GM12864 (cell line): Measurements from ENCODE around the gene PER1.

Experiments
- DNase-seq: peaks from one replicate; pipeline ENCODE4 v3.0.0-alpha.2; 2011; ENCODE audit warnings: low read depth
- H3K4me3 ChIP-seq: 2 replicates; pipeline ENCODE4 v1.5.1; 2011; ENCODE audit warnings: mild to moderate bottlenecking, low read depth, low read length, control low read depth
- TF ChIP-seq, protein P1 (sequence below): IDR thresholded peaks from 2 replicates; pipeline ENCODE4 v1.5.1; 2011; ENCODE audit warnings: low read depth, mild to moderate bottlenecking, moderate library complexity, low read length, control low read depth, inconsistent platforms; ENCODE audit errors: missing control alignments

Gene PER1

GRCh38 chr17:8147141-8147804 is 4.9 kb downstream of the PER1 start:
- TF ChIP-seq, protein P1, sequence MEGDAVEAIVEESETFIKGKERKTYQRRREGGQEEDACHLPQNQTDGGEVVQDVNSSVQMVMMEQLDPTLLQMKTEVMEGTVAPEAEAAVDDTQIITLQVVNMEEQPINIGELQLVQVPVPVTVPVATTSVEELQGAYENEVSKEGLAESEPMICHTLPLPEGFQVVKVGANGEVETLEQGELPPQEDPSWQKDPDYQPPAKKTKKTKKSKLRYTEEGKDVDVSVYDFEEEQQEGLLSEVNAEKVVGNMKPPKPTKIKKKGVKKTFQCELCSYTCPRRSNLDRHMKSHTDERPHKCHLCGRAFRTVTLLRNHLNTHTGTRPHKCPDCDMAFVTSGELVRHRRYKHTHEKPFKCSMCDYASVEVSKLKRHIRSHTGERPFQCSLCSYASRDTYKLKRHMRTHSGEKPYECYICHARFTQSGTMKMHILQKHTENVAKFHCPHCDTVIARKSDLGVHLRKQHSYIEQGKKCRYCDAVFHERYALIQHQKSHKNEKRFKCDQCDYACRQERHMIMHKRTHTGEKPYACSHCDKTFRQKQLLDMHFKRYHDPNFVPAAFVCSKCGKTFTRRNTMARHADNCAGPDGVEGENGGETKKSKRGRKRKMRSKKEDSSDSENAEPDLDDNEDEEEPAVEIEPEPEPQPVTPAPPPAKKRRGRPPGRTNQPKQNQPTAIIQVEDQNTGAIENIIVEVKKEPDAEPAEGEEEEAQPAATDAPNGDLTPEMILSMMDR, result no peak

DNA sequence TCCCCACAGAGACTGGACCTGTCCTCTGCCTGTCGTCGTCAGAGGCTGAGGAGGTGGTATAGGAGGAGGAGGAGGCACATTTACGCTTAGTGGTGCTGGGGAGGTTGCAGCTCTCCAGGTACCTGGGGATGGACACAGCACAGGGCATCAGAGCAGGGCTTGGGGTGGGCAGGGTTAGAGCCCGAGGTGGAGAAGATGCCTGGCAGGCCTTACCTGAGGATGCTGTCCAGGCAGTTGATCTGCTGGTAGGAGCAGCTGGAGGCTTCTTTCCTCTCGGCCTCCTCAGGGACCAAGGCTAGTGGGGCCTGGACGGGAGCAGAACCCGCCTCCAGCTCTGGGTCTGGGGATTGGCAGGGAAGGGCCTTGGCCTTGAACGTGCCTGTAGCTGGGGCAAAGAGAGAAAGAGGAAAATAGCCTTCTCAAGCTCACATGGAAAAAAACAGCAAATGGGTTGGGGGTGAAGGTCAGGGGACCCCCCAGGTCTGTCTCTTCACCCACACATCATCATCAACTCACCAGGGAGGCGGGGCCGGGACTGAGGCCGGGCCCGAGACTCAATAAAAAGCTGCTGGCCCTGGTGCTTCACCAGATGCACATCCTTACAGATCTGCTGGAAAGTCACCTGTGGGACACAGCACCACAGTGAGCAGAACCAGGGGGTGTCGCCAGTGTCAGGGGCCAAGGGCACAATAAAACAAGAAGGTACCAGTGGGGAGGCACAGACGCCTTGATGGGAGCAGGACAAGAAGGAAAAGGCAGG is 5.6 kb downstream of the PER1 start:
- DNase-seq, result no peak
- TF ChIP-seq, protein P1, result no peak
- H3K4me3 ChIP-seq, result no peak overlapping the region

More at GRCh38 chr17:8147141-8147804, 4.9 kb downstream of the PER1 start:
- no peak overlapping the region for H3K4me3 ChIP-seq
- no peak for DNase-seq

DNA sequence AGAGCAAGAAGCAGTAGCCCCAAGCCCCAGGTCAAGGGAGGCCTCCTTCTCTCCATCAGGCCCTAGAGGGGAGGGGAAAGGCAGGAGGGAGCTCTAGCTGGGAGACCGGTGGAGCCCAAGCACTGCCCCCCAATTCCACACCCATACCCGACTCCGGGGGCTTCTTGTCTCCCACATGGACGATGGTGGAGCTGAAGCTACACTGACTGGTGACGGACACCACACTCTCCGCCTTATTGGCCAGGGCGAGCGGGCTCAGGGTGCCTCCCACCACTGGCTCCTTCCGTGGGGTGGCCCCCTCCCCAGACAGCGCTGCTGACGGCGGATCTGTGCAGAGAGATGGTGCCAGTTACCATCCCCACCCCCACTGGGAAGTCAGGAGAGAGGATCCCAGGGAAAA is 6.4 kb downstream of the PER1 start:
- DNase-seq, result no peak
- no peak overlapping the region for H3K4me3 ChIP-seq
- TF ChIP-seq, protein P1, result no peak

DNA sequence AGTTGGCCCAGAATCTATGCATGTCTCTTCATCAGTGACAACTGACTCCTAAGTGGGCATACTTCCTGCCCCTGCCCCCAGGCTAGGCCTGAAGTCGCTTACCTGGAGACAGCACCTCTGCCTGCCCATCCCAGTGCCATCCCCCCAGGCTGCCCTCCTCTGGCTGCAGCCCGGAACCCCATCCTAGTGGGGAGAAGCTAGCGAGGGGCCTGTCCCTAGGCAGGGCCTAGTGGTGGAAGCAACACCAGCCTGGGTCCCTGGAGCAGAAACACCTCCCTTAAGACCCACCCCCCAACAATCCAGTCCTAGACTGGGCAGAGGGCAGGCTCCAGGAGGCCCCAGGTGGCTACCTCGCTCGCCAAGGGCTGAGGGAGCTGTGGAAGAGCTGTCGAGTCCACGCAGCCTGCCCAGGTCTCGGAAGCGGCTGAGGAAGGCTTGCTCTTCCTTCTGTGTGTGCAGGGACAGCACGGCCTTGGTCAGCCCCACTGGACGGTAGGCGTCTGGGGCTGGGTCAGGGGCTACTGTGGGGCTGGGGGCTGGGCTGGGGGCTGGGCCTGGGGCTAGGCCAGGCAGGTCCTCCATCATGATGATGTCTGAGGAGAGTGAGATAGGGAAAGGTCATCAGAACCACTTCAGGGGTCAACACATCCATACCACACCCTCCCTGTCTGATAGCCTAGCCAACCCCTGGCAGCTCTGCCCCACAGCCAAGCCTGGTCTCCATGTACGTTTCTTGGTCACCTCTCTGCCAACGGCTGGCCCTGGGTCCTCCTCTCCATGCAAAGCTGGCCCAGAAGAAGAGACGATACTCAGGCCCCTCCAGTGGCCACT is 7.6 kb downstream of the PER1 start:
- no peak overlapping the region for H3K4me3 ChIP-seq
- DNase-seq, result no peak
- TF ChIP-seq, protein P1, result no peak

GRCh38 chr17:8143581-8144400 is 8.4 kb downstream of the PER1 start:
- H3K4me3 ChIP-seq, result no peak overlapping the region

More at GRCh38 chr17:8143581-8144400, 8.4 kb downstream of the PER1 start:
- TF ChIP-seq, protein P1, result no peak
- no peak for DNase-seq
